Keratinocyte (primary cell): ENCODE measurements around the gene ATP10D.

Source experiments
- EZH2 ChIP-seq: IDR thresholded peaks from one replicate; pipeline ENCODE4 v1.6.1; 2012; ENCODE audit warnings: inconsistent platforms, mild to moderate bottlenecking, low read length, moderate library complexity
- TF ChIP-seq, protein P1 (sequence below), 3 experiments: IDR thresholded peaks in 1 of 3; conservative IDR thresholded peaks in 1 of 3; optimal IDR thresholded peaks in 1 of 3; 2 replicates in 2 of 3; 3 replicates in 1 of 3; pipeline versions ENCODE3 to v1.5.1; 2011; ENCODE audit warnings: low read length in 3 of 3, mild to moderate bottlenecking in 3 of 3, moderate library complexity in 2 of 3, control low read depth in 1 of 3, inconsistent platforms in 1 of 3; ENCODE audit not compliant: insufficient read depth in 2 of 3; ENCODE audit errors: extremely low read depth in 1 of 3

DNA sequence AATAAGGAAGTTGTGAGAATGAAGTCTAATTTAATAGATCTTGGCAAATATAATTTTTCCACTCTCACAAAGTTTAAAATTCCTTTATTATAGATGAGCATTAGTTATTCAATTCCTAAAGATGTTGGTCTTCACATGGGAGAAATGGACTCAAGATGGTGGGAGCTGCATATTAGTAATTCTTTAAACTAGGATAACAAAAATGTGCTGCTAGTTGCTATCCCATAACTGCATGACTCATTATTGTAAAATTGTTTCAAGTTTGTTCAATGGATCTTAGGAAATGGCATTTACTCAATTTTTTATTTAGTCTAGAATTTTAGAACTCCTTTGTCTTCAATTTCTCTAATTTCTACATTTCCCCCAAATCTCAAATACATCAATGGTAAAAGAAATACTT lies 155.8 kb downstream of the ATP10D start:
- TF ChIP-seq, protein P1, sequence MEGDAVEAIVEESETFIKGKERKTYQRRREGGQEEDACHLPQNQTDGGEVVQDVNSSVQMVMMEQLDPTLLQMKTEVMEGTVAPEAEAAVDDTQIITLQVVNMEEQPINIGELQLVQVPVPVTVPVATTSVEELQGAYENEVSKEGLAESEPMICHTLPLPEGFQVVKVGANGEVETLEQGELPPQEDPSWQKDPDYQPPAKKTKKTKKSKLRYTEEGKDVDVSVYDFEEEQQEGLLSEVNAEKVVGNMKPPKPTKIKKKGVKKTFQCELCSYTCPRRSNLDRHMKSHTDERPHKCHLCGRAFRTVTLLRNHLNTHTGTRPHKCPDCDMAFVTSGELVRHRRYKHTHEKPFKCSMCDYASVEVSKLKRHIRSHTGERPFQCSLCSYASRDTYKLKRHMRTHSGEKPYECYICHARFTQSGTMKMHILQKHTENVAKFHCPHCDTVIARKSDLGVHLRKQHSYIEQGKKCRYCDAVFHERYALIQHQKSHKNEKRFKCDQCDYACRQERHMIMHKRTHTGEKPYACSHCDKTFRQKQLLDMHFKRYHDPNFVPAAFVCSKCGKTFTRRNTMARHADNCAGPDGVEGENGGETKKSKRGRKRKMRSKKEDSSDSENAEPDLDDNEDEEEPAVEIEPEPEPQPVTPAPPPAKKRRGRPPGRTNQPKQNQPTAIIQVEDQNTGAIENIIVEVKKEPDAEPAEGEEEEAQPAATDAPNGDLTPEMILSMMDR (optimal IDR thresholded peaks at IDR 0.05 in 1 of 3, IDR thresholded peaks at IDR 0.05 in 1 of 3, conservative IDR thresholded peaks at IDR 0.05 in 1 of 3; ENCODE audit: extremely low read depth in 1 of 3, insufficient read depth in 2 of 3, low read length in 3 of 3) = no peak
- no peak for TF ChIP-seq EZH2
